Activated naive CD8-positive, alpha-beta T cell (primary cell): ENCODE results near the gene DPF3.

ENCODE experiments used
- H3K27ac Mint-ChIP-seq: one replicate; pipeline ENCODE4 v1.8.0; 2021; ENCODE audit warnings: mixed read lengths
- H3K27me3 Mint-ChIP-seq: one replicate; pipeline ENCODE4 v1.8.0; 2021; ENCODE audit warnings: mixed read lengths
- H3K36me3 Mint-ChIP-seq: one replicate; pipeline ENCODE4 v1.8.0; 2021; ENCODE audit warnings: mixed read lengths
- H3K4me1 Mint-ChIP-seq: one replicate; pipeline ENCODE4 v1.8.0; 2021; ENCODE audit warnings: low read depth, mixed read lengths
- H3K4me3 Mint-ChIP-seq: one replicate; pipeline ENCODE4 v1.8.0; 2021; ENCODE audit warnings: mild to moderate bottlenecking, mixed read lengths
- H3K9me3 Mint-ChIP-seq: one replicate; pipeline ENCODE4 v1.8.0; 2021; ENCODE audit warnings: low read depth, mixed read lengths

The DPF3 gene

DNA sequence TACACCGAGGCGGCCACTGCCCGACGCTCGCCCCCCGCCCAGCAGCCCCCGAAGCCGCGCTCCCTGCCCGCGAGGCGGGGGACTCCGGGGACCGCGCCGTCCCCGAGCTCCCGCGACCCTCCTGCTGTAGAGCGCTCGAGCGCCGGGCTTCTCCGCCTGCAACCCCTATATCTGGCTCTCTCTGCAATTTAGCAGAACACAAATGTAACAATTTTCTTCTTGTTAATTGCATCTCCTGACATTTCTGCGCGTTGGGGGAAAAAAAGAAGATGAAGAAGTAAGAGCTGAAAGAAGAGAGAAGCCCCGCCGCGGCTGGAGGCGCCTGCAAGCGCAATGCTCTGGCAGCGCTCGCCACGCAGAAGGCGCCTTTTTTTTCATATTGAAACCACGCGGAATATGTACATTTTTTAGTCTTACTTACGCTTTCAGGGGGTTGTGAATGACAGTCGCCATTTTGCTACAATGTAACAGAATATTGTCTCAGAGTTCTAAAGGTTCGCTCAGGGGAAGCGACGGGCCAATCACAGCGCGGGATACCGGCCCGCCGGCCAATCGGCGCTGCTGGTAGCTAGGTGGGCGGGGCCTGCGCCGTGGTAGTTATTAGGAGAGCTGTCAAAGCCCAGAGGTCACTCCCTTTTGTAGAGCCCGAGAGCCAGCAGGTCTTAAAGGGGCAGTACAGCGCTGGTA is at the start of gene DPF3:
DPF3 (minus strand) TSS at position 466 of the 687 bp plus-strand sequence; CDS start at position 453, 13 bp downstream.
- Mint-ChIP-seq H3K4me1 (peaks cover 32% of the 10 kb centered on the region), H3K27ac (peak within 1 kb of the TSS; percentile 85), H3K9me3 (no peaks in the 10 kb centered on the region), H3K36me3 (no peaks in the 10 kb centered on the region), H3K4me3 (peak within 1 kb of the TSS; percentile 98), H3K27me3 (peaks cover 26% of the 10 kb centered on the region)

DNA sequence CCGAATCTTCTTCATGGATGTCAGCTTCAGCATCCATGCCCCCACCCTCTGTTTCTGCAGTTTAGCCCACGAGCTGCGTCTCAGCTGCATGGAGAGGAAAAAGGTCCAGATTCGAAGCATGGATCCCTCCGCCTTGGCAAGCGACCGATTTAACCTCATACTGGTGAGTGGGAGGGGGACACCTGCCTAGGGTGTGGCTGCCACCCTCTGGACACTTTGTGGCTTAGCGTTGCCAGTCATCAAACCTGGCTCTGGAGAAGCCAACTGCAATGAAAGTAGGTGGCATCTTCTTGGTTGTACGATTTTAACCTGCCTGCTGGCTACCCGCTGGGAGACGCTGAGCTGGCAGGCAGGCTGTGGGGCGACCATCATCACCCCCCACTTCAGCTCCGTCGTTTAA is 49.0 kb upstream of the DPF3 start:
- no peaks in the 10 kb centered on the region for H3K9me3 Mint-ChIP-seq
- H3K36me3 Mint-ChIP-seq = peaks cover 12% of the 10 kb centered on the region
- no peak overlapping the region for H3K4me3 Mint-ChIP-seq
- H3K4me1 Mint-ChIP-seq = peaks cover 11% of the 10 kb centered on the region
- no peak overlapping the region for H3K27ac Mint-ChIP-seq
- no peaks in the 10 kb centered on the region for H3K27me3 Mint-ChIP-seq

DNA sequence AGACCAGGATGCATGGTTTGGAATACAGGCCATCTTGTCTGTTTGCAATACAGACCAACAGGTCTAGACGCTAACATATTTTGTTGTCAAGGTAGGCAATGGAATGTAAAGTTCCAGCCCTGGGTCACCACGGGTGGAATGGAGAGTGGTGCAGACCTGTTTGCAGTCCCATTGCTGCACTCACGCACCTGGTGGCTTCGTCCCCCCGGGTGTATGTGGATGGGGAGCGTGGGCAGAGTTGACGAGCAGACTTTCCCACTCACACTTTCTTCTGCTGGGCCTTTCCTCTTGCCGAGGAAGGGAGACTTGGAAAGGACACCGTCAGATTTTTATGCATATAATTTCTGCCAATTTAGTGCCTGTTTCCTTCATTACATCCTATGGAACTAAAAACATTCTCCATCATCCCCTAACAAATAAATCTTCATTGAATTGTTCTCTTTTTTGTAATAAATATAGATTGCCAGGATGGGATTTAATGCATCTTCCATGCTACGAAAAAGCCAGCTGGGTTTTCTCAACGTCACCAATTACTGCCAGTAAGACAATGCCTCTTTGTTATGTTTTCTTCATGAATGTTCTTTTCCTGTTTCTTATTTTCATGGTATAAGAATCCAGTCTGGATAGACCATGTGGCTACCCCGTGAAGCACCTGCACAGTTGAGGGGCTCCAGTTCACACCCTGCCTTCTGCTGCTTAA is 47.5 kb upstream of the DPF3 start:
- Mint-ChIP-seq H3K4me3 (no peak overlapping the region), H3K27ac (no peak overlapping the region), H3K4me1 (peaks cover 18% of the 10 kb centered on the region), H3K36me3 (peaks cover 19% of the 10 kb centered on the region), H3K9me3 (no peaks in the 10 kb centered on the region), H3K27me3 (no peaks in the 10 kb centered on the region)

DNA sequence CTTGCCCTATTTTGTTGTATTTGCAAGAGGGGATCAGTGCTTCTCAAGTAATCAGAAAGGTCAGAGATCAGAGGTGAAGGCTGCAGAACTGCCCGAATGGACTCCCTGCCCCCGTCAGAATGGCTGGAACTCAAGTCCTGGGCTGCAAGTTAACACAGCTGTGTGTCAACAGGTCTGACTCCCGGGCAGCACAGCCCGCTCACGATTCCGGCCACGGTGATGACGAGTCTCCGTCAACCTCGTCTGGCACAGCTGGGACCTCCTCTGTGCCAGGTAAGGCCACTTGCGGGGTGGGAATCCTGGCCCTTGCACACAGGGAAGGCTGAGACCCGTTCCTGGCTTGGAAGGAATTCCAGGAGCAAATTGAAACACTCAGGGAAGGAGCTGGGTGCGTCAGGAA is 45.7 kb upstream of the DPF3 start:
- Mint-ChIP-seq H3K27ac (no peak overlapping the region), H3K9me3 (no peaks in the 10 kb centered on the region), H3K36me3 (peaks cover 21% of the 10 kb centered on the region), H3K27me3 (no peaks in the 10 kb centered on the region), H3K4me3 (no peak overlapping the region), H3K4me1 (peaks cover 23% of the 10 kb centered on the region)

DNA sequence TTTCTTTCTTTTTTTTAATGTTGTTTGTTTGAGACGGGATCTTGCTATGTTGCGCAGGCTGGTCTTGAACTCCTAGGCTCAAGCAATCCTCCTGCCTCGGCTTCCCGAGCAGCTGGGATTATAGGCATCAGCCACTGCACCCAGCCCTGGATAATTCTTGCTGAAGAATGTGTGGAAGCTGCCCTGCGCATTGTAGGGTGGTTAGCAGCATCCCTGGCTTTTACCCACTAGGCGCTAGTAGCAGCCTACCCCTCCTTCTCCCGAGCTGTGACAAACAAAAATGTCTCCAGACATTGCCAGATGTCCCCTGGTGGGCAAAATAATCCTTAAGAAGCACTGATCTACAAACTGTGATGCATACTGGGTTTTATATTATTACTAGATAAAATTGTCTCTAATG is 39.0 kb upstream of the DPF3 start:
- Mint-ChIP-seq H3K4me1 (peaks cover 34% of the 10 kb centered on the region), H3K4me3 (no peak overlapping the region), H3K27ac (no peak overlapping the region)

DNA sequence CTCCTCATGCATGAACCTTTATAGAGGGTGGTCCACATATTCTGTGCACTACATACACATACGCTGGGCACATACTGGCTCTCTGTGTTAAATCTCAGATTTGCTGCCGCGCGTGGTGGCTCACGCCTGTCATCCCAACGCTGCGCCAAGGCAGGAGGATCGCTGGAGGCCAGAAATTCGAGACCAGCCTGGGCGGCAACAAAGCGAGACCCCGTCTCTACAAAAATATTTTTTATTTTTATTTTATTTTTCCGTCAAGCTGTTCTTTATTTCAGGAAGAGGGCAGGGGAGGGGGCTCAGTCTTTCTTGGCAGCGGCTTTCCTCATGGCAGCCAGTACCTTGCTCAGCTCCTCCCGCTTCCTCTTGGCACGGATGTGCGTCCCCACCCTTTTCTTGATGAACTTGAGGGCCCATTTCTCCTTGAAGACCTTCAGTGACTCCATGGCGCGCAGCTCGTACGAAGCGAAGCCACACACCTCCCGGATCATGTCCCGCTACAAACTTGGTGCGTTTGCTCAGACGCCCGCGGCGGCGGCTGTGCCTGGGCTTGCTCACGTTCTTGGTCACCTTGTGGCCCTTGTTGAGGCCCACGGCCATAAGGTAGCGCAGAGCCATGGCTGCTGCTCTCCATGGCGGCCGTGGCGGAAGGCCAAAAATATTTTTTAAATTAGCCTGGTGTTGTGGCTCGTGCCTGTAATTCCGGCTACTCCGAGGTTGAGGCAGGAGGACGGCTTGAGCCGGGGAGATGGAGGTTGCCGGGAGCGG is 35.6 kb upstream of the DPF3 start:
- Mint-ChIP-seq H3K9me3 (no peaks in the 10 kb centered on the region), H3K36me3 (peaks cover 7% of the 10 kb centered on the region), H3K27me3 (no peaks in the 10 kb centered on the region), H3K27ac (no peak overlapping the region), H3K4me3 (no peak overlapping the region), H3K4me1 (peaks cover 22% of the 10 kb centered on the region)

More for the DNA sequence above, 39.0 kb upstream of the DPF3 start:
- Mint-ChIP-seq H3K27me3 (no peaks in the 10 kb centered on the region), H3K9me3 (no peaks in the 10 kb centered on the region), H3K36me3 (peaks cover 16% of the 10 kb centered on the region)

DNA sequence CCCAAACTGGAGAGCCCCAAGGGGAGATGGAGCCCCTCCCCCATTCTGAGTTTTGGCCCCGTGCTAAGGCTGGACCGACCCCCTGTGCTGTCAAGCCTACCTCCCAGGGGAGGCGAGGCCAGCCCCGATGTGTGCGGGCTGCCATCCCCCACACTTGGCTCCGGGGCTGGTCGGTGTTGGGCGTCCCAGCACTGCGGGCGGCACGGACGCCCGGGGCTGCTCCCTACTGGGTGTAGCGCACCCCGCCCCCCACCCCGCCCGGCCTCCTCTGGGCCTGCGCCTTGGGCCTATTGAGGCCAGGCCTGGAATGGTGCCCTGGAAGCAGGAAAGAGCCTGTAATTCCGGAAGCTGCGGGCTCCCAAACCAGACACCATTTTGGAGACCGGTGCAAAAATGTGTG is 35.0 kb upstream of the DPF3 start:
- H3K27me3 Mint-ChIP-seq = no peaks in the 10 kb centered on the region
- H3K36me3 Mint-ChIP-seq = peaks cover 7% of the 10 kb centered on the region
- H3K4me3 Mint-ChIP-seq = no peak overlapping the region
- H3K4me1 Mint-ChIP-seq = peaks cover 22% of the 10 kb centered on the region
- H3K27ac Mint-ChIP-seq = no peak overlapping the region
- no peaks in the 10 kb centered on the region for H3K9me3 Mint-ChIP-seq

DNA sequence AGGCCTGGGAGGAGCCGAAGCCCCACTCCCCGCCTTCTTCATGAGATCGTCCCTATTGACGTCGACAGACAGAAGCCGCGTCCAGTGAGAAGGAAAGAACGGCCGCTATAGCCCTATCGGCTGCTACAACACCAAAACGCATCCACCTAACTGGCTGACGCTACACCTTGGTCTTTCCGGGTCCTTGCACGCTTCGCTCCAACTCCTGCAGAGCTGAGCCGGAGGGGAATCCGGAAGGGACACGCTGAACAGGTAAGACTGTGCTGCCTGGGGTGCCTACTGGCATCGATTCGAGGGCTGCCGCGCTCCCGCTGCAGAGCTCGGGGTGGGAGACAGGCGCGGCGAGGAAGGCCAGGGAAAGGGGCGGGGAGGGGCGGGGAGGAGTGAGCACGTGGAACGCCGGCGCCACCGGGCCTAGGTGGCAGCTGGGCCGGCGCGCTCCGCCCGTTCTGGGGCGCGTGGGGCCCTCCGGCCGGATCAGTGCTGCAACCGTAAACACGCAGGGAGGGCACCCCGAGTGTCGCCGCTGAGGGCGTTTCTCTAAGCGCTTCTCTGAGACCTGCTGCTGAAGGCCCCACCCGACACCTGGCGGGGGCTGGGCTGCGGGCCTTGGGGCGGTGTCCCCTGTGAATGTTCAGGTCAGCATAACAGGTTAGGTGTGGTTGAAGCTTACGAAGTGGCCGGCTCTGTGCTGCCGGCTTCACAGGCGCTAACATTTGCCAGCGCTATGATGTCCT is 32.6 kb upstream of the DPF3 start, which contains the start of gene DCAF4:
DCAF4 (plus strand) TSS at position 173 of the 737 bp plus-strand sequence. CDS start 11,515 bp downstream, outside the sequence.
- H3K9me3 Mint-ChIP-seq = no peaks in the 10 kb centered on the region
- peak within 1 kb of the TSS; percentile 96 for H3K4me3 Mint-ChIP-seq
- no peaks in the 10 kb centered on the region for H3K27me3 Mint-ChIP-seq
- H3K36me3 Mint-ChIP-seq = peaks cover 2% of the 10 kb centered on the region
- peak within 1 kb of the TSS; percentile 95 for H3K27ac Mint-ChIP-seq
- H3K4me1 Mint-ChIP-seq = peaks cover 15% of the 10 kb centered on the region

DNA sequence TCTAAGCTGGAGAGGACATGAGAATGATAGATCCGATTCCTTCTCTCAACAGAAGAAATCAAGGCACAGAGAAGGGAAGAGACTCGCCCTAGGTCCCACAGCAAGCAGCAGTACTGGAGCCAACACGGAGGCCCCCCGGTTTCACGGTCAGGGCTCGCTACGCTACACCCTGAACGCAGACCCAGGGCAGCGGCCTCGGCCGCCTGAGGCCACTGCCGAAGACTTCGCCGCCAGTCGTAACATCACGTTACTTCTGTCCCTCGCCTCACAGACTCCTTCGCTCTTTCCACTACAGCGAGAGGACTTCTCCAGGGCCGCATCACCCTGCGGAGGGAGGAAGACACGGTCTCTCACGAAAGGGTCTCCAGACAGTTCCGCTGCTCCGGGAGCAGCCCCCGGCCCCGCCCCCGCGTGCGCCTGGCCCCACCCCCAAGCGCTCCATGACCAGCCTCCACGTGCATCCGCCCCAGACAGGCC is 32.0 kb upstream of the DPF3 start:
- Mint-ChIP-seq H3K36me3 (peaks cover 2% of the 10 kb centered on the region), H3K27me3 (peaks cover 4% of the 10 kb centered on the region), H3K4me3 (peak overlapping the region; percentile 96), H3K4me1 (peaks cover 11% of the 10 kb centered on the region), H3K27ac (peak overlapping the region; percentile 95), H3K9me3 (no peaks in the 10 kb centered on the region)

DNA sequence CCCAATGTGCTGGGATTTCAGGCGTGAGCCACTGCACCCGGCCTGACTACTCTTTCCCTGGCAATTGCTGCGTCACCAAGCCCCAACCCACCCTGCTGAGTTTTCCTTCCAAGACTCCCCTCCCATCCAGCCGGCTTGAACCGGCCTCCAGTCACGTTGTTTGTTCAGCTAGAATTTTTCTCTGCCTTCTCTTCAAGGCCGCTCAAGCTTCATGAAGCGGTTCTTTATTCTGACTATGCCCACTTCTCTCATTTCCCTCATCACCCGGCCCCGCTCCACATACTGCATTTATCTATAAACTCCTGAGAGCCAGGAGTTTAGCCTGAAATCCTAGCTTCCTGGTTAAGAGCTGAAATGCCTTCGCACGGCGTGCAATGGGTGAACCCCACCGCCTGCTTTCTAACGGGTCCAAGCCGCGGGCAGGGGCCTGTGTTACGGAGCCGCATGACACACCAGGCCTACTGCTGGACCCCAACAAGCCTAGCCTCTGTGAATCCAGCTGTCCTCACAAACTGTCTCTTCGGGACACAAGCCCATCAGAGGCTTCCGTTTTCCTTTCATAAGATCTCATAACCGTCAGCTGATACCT is 31.4 kb upstream of the DPF3 start:
- Mint-ChIP-seq H3K27me3 (peaks cover 4% of the 10 kb centered on the region), H3K27ac (peak overlapping the region; percentile 46), H3K9me3 (no peaks in the 10 kb centered on the region), H3K4me1 (peaks cover 8% of the 10 kb centered on the region), H3K4me3 (peak overlapping the region; percentile 96), H3K36me3 (no peaks in the 10 kb centered on the region)

DNA sequence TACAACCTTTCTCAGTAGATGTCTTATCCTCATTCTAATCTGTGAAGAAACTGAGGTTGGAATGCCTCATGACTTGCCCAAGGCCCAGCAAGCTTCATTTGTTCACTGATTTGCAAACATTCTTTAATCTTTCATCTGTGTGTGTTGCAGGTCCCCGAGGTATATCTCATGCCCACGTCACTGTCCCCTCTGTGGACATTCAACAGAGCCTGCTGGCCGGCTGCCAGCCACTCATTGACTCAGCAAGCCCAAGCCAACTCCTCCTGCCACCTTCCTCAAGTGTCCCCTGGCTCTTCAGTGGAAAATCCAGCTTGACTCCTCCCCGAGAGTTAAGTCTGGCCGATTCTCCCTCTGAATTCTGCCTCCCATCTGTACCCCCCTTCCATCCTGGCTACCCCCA is 30.4 kb upstream of the DPF3 start:
- H3K9me3 Mint-ChIP-seq = no peaks in the 10 kb centered on the region
- H3K4me3 Mint-ChIP-seq = peak overlapping the region; percentile 2
- H3K36me3 Mint-ChIP-seq = no peaks in the 10 kb centered on the region
- H3K27ac Mint-ChIP-seq = no peak overlapping the region
- peaks cover 8% of the 10 kb centered on the region for H3K4me1 Mint-ChIP-seq
- peaks cover 4% of the 10 kb centered on the region for H3K27me3 Mint-ChIP-seq

DNA sequence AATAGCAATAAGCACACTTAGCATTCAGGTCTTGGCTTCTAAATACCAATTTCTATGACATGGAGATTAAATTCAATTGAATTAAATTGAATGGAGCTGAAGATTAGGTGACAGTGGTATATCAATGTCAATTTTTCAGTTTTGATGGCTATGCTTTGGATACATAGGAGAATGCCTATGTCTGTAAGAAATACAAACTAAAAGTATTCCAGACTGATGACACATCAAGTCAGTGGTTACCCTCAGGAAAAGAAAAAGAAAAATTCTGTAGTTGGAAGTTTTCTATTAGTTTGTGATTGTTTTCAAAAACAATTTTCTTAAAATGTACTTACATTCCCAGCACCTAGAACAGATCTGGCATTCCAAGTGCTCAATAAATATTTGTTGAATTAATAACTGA is 27.5 kb upstream of the DPF3 start:
- Mint-ChIP-seq H3K4me3 (no peak overlapping the region), H3K4me1 (peaks cover 4% of the 10 kb centered on the region), H3K27ac (no peak overlapping the region), H3K36me3 (no peaks in the 10 kb centered on the region), H3K27me3 (peaks cover 6% of the 10 kb centered on the region), H3K9me3 (no peaks in the 10 kb centered on the region)

DNA sequence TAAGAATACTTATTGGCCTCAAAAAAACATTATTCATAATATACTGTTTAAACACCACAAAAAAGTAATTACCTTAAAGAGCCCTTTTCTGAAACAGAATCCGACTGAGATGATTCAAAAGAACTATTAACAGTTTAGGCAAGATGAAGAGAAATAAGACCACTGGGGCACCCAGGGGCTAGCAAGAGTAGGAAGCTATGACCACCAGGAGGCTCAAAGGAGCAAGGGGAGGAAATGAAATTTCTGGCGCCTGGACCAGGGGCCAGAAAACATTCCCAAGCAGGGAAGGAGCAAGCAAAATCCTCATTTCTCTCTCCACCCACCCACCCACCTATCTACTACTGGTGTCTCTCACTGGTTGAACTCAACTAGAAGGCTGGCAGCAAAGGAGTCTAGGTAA is 26.1 kb upstream of the DPF3 start:
- Mint-ChIP-seq H3K9me3 (no peaks in the 10 kb centered on the region), H3K27ac (no peak overlapping the region), H3K27me3 (peaks cover 6% of the 10 kb centered on the region), H3K36me3 (no peaks in the 10 kb centered on the region), H3K4me3 (no peak overlapping the region), H3K4me1 (no peaks in the 10 kb centered on the region)

DNA sequence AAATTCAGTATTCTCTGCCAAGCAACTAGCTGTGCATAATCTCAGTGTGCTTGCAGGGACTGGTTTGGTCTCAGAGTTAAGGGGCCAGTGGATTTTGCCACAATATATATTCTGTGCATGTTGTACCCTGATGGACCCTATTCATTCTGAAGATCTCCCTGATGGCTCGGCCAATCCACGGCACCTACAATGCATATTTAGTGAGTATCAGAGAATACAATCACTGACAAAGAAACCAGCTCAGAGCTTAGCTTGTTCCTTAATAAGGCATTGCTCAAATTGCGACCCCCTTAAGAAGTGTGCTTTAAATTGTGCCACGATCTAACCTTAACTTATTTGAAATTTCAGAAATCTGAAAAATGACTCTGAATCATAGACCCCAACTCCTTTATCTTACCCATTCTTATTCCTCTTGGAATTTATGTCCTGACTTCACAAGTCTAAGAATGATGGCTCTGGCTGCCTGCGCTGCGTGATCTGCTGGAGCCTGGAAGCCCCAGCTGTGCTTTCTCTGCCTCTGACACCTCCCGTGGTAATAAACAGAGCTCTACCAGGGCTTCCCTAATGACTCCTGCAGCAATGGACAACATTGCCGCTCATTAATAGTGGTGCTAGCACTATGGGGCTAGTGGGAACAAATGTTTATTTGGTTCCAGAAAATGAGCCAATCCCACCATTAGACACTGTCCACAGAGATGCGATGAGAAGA is 23.3 kb upstream of the DPF3 start:
- peaks cover 10% of the 10 kb centered on the region for H3K27me3 Mint-ChIP-seq
- H3K9me3 Mint-ChIP-seq = no peaks in the 10 kb centered on the region
- no peak overlapping the region for H3K4me3 Mint-ChIP-seq
- H3K27ac Mint-ChIP-seq = no peak overlapping the region
- no peaks in the 10 kb centered on the region for H3K36me3 Mint-ChIP-seq
- H3K4me1 Mint-ChIP-seq = no peaks in the 10 kb centered on the region
